ENCODE results near the gene BCKDK. TPM values are rescaled to one million over a fixed set of nuclear protein-coding genes. Genes with fewer than 3 reads are reported as not detected.

BCKDK gene
- total RNA-seq, 1 experiment from 2014 or later: 49.3 TPM

- no peak overlapping the region for H3K4me3 Mint-ChIP-seq (ENCODE audit: low read depth, unreplicated experiment)
- intact Hi-C loops (cut with micrococcal nuclease; ENCODE audit: unreplicated experiment): no loop called here
- CTCF ChIA-PET: no interaction called here
- H3K36me3 Mint-ChIP-seq (ENCODE audit: insufficient read depth, unreplicated experiment): peaks cover 49% of the 10 kb centered on the region
- no TSS peak for BruUV-seq (replicated peaks)
- H3K27me3 Mint-ChIP-seq (ENCODE audit: unreplicated experiment): no peaks in the 10 kb centered on the region
- H3K4me1 Mint-ChIP-seq (ENCODE audit: low read depth, unreplicated experiment): peaks cover 7% of the 10 kb centered on the region
- no peak for DNase-seq
- H3K9me3 Mint-ChIP-seq (ENCODE audit: low read depth, unreplicated experiment): no peaks in the 10 kb centered on the region
- TF ChIP-seq CTCF (IDR thresholded peaks at IDR 0.05; ENCODE audit: unreplicated experiment): no peak
- no peak overlapping the region for H3K27ac Mint-ChIP-seq (ENCODE audit: unreplicated experiment)
Observed at GRCh38 chr16:31063495-31063842, 44.7 kb upstream of the BCKDK start.

DNA sequence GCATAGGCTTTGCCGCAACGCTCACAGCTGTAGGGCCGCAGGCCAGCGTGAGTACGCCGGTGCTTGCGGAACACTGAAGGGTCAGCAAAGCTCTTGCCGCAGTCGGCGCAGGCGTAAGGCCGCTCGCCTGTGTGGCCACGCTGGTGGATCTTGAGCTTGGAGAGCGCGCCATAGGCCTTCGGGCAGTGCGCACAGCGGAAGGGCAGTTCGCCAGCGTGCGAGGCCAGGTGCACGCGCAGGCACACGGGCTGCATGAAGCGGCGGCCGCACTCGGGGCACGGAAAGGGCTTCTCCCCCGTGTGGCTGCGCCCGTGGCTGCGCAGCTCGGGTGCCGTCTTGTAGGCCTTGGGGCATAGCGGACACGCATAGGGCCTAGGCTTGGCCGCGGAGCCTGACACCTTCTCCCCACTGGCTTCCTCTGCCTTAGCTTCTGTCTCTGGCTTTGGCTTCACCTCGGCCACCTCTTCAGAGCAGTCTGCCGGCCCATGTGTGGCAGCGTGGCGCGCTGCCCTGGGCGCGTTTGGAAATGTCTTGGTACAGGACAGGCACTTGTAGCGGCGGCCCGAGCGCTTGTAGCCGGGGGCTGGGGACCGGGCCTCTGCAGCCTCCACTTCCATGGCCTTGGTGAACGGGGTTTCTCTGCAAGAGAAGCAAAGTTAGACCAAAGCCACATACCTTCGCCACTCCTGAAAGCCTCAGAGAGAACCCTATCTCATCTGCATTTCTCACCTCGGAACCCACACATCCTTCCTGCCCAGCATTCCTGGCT is 44.2 kb upstream of the BCKDK start:
- no peaks in the 10 kb centered on the region for H3K27me3 Mint-ChIP-seq (ENCODE audit: unreplicated experiment)
- H3K4me1 Mint-ChIP-seq (ENCODE audit: low read depth, unreplicated experiment): peaks cover 7% of the 10 kb centered on the region
- CTCF ChIA-PET: no interaction called here
- no TSS peak for BruUV-seq (replicated peaks)
- intact Hi-C loops (cut with micrococcal nuclease; ENCODE audit: unreplicated experiment): no loop called here
- no peak overlapping the region for H3K4me3 Mint-ChIP-seq (ENCODE audit: low read depth, unreplicated experiment)
- no peaks in the 10 kb centered on the region for H3K9me3 Mint-ChIP-seq (ENCODE audit: low read depth, unreplicated experiment)
- no peak for DNase-seq
- peaks cover 49% of the 10 kb centered on the region for H3K36me3 Mint-ChIP-seq (ENCODE audit: insufficient read depth, unreplicated experiment)
- no peak for TF ChIP-seq CTCF (IDR thresholded peaks at IDR 0.05; ENCODE audit: unreplicated experiment)
- H3K27ac Mint-ChIP-seq (ENCODE audit: unreplicated experiment): no peak overlapping the region

- CTCF ChIA-PET: no interaction called here
- Mint-ChIP-seq H3K27me3 (ENCODE audit: unreplicated experiment) (no peaks in the 10 kb centered on the region), H3K4me1 (ENCODE audit: low read depth, unreplicated experiment) (peaks cover 7% of the 10 kb centered on the region), H3K9me3 (ENCODE audit: low read depth, unreplicated experiment) (no peaks in the 10 kb centered on the region), H3K27ac (ENCODE audit: unreplicated experiment) (no peak overlapping the region), H3K36me3 (ENCODE audit: insufficient read depth, unreplicated experiment) (peaks cover 44% of the 10 kb centered on the region), H3K4me3 (ENCODE audit: low read depth, unreplicated experiment) (no peak overlapping the region)
- DNase-seq: no peak
- no TSS peak for BruUV-seq (replicated peaks)
- no peak for TF ChIP-seq CTCF (IDR thresholded peaks at IDR 0.05; ENCODE audit: unreplicated experiment)
- intact Hi-C loops (cut with micrococcal nuclease; ENCODE audit: unreplicated experiment): no loop called here
Observed at GRCh38 chr16:31064882-31065461, 43.2 kb upstream of the BCKDK start.

DNA sequence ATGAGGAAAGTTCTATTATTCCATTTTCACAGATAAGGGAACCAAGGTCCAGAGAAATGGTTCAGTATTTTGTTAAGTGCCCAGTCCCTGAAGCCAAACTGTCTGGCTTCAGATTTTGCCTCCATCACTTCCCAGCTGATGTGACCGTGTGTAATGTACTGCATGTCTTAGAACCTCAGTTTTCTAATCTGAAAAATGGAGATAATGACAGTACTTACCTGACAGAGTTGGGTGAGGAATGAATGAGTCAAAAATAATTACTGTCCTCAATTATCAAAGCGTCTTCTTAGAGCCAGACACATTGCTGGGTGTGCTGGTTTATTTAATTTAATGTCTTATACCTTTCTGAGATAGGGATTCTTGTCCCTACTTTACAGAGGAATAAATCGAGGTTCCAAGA is 40.8 kb upstream of the BCKDK start:
- DNase-seq: no peak
- CTCF ChIA-PET: interaction anchor here (0.6 kb wide), 1 partner anchor 73 kb away, joined by 4 read pairs; no protein-coding TSS in a partner anchor
- peaks cover 18% of the 10 kb centered on the region for H3K4me1 Mint-ChIP-seq (ENCODE audit: low read depth, unreplicated experiment)
- no peaks in the 10 kb centered on the region for H3K27me3 Mint-ChIP-seq (ENCODE audit: unreplicated experiment)
- H3K4me3 Mint-ChIP-seq (ENCODE audit: low read depth, unreplicated experiment): no peak overlapping the region
- peaks cover 25% of the 10 kb centered on the region for H3K36me3 Mint-ChIP-seq (ENCODE audit: insufficient read depth, unreplicated experiment)
- no peaks in the 10 kb centered on the region for H3K9me3 Mint-ChIP-seq (ENCODE audit: low read depth, unreplicated experiment)
- TF ChIP-seq CTCF (IDR thresholded peaks at IDR 0.05; ENCODE audit: unreplicated experiment): no peak
- BruUV-seq (replicated peaks): no TSS peak
- no peak overlapping the region for H3K27ac Mint-ChIP-seq (ENCODE audit: unreplicated experiment)
- intact Hi-C loops (cut with micrococcal nuclease; ENCODE audit: unreplicated experiment): no loop called here

All from Calu3 (cell line).